Esophagus (tissue), 2 donors: Measurements from ENCODE around the gene XXYLT1. TPM values are rescaled to one million over a fixed set of nuclear protein-coding genes. Genes with fewer than 3 reads are reported as not detected.

ENCODE experiments used
- H3K27ac ChIP-seq, 2 donors: one replicate each; pipeline ENCODE4 v1.5.1; 2013; ENCODE audit warnings: low read depth in 2 of 2, mild to moderate bottlenecking in 2 of 2, inconsistent platforms in 1 of 2, low read length in 1 of 2, moderate library complexity in 1 of 2
- H3K27me3 ChIP-seq, 2 donors: one replicate each; pipeline ENCODE4 v1.6.1; 2013; ENCODE audit warnings: low read length in 2 of 2, control low read depth in 1 of 2, mild to moderate bottlenecking in 1 of 2; ENCODE audit not compliant: insufficient read depth in 2 of 2, control insufficient read depth in 1 of 2
- H3K36me3 ChIP-seq, 2 donors: one replicate each; pipeline ENCODE4 v1.6.1; 2013; ENCODE audit warnings: low read length in 1 of 2; ENCODE audit not compliant: control insufficient read depth in 2 of 2, insufficient read depth in 2 of 2
- H3K4me1 ChIP-seq, 2 donors: one replicate each; pipeline ENCODE4 v1.6.1; 2013; ENCODE audit warnings: low read length in 1 of 2; ENCODE audit not compliant: control insufficient read depth in 2 of 2, insufficient read depth in 2 of 2
- H3K4me3 ChIP-seq, 2 donors: one replicate each; pipeline ENCODE4 v1.5.1; 2013; ENCODE audit warnings: low read length in 2 of 2, mild to moderate bottlenecking in 2 of 2, low read depth in 1 of 2, moderate library complexity in 1 of 2
- H3K9me3 ChIP-seq, 2 donors: one replicate each; pipeline ENCODE4 v1.6.1; 2013; ENCODE audit warnings: mild to moderate bottlenecking in 2 of 2, low read depth in 1 of 2, low read length in 1 of 2, moderate library complexity in 1 of 2; ENCODE audit not compliant: control insufficient read depth in 2 of 2, insufficient read depth in 1 of 2
- WGBS, 2 donors: extraction: QIAGEN DNeasy Blood & Tissue Kit; methylation state at CpG; one replicate each; pipeline ENCODE4 v1.1.7; 2013; 5-methylcytosine and 5-hydroxymethylcytosine counted together
- polyA plus RNA-seq, 2 donors: library from polyadenylated mRNA; stranded (reverse); fragments of 200-250 nt; gene quantifications; one replicate each; pipeline ENCODE4 v1.2.3, GENCODE V29; 2013
- donor health status: healthy with polysubstance abuse.
- donor health status: Bipolar disorder and iron deficiency.

Gene XXYLT1
- polyA plus RNA-seq, 2 donors: 10.2 to 10.4 TPM

DNA sequence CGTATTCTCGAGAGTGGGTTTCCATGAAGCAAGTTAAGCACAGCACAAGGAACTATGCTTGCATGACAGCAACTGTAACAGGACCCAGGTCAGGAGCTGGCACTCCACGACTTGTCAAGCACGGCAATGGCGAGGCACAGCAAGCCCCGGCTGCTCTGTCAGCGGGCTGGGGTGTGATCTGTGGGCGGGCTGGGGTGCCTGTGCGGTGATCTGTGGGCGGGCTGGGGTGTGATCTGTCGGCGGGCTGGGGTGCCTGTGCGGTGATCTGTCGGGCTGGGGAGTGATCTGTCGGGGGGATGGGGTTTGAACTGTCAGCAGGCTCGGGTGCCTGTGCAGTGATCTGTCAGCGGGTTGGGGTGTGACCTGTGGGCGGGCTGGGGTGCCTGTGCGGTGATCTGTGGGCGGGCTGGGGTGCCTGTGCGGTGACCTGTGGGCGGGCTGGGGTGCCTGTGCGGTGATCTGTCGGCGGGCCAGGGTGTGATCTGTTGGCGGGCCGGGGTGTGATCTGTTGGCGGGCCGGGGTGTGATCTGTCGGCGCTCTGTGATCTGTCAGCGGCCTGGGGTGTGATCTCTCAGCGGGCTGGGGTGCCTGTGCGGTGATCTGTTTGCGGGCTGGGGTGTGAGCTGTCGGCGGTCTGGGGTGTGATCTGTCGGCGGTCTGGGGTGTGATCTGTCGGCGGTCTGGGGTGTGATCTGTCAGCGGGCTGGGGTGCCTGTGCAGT lies 205.7 kb downstream of the XXYLT1 start:
- WGBS, 2 donors: 93 to 96% methylated on average over 42 of the region's 42 CpGs
- no peak overlapping the region for H3K27ac ChIP-seq
- peaks cover 3 to 7% of the 10 kb centered on the region in 2 donors for H3K4me1 ChIP-seq
- no peak overlapping the region for H3K4me3 ChIP-seq
- peaks cover 5 to 6% of the 10 kb centered on the region in 2 donors for H3K36me3 ChIP-seq
- H3K9me3 ChIP-seq: no peaks in the 10 kb centered on the region
- H3K27me3 ChIP-seq: no peaks in the 10 kb centered on the region

DNA sequence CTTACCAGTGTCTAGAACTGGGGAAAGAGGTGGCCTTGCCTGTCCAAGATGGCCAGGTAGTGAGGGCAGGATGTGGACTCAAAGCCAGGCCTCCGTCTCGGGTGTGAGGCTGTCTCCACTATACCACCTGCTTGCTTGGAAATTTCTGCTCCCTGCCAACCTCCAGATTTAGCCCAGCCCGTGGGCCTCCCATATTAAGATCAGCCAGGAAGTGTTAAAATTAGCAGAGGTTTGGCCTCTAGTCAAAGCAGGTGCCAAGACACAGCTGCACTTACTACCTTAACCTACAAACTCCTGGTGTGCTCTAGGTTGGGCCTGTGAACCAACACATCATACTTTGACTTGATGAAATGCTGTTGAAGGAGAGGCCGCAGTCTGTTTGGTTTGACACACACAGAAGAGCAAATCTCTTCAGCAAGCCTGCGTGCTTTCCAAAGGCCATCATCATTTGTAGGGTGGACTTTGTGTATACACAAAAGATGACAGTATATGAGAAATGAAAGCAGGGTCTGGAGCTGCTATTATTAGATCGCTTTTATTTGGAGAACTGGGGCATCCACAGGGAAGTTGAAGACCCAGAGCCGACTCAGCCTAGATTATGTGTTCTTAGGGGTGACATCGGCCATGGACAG lies 206.5 kb downstream of the XXYLT1 start:
- no peak overlapping the region for H3K27ac ChIP-seq
- no peaks in the 10 kb centered on the region for H3K27me3 ChIP-seq
- 52 to 56% methylated on average over 8 of the region's 8 CpGs for WGBS, 2 donors
- H3K9me3 ChIP-seq: no peaks in the 10 kb centered on the region
- peaks cover 3 to 7% of the 10 kb centered on the region in 2 donors for H3K4me1 ChIP-seq
- H3K4me3 ChIP-seq: no peak overlapping the region
- peaks cover 2 to 5% of the 10 kb centered on the region in 2 donors for H3K36me3 ChIP-seq

- no peak overlapping the region for H3K27ac ChIP-seq
- no peak overlapping the region for H3K4me3 ChIP-seq
- WGBS, 2 donors: 72 to 80% methylated on average over 9 of the region's 9 CpGs
Observed at GRCh38 chr3:195063581-195064193, 207.3 kb downstream of the XXYLT1 start.

GRCh38 chr3:195062866-195063540 lies 208.0 kb downstream of the XXYLT1 start:
- peaks cover 3 to 7% of the 10 kb centered on the region in 2 donors for H3K4me1 ChIP-seq
- WGBS, 2 donors: 89 to 91% methylated on average over 20 of the region's 20 CpGs
- H3K27ac ChIP-seq: no peak overlapping the region
- H3K4me3 ChIP-seq: no peak overlapping the region
- no peaks in the 10 kb centered on the region for H3K36me3 ChIP-seq
- H3K9me3 ChIP-seq: no peaks in the 10 kb centered on the region
- H3K27me3 ChIP-seq: no peaks in the 10 kb centered on the region

More at GRCh38 chr3:195063581-195064193, 207.3 kb downstream of the XXYLT1 start:
- peaks cover 3 to 7% of the 10 kb centered on the region in 2 donors for H3K4me1 ChIP-seq
- H3K9me3 ChIP-seq: no peaks in the 10 kb centered on the region
- no peaks in the 10 kb centered on the region for H3K36me3 ChIP-seq
- H3K27me3 ChIP-seq: no peaks in the 10 kb centered on the region

GRCh38 chr3:195061756-195062655 lies 209.0 kb downstream of the XXYLT1 start:
- H3K4me1 ChIP-seq: peaks cover 3 to 7% of the 10 kb centered on the region in 2 donors
- WGBS, 2 donors: 90 to 93% methylated on average over 36 of the region's 36 CpGs
- no peaks in the 10 kb centered on the region for H3K27me3 ChIP-seq
- no peaks in the 10 kb centered on the region for H3K36me3 ChIP-seq
- H3K9me3 ChIP-seq: no peaks in the 10 kb centered on the region
- no peak overlapping the region for H3K4me3 ChIP-seq
- no peak overlapping the region for H3K27ac ChIP-seq

DNA sequence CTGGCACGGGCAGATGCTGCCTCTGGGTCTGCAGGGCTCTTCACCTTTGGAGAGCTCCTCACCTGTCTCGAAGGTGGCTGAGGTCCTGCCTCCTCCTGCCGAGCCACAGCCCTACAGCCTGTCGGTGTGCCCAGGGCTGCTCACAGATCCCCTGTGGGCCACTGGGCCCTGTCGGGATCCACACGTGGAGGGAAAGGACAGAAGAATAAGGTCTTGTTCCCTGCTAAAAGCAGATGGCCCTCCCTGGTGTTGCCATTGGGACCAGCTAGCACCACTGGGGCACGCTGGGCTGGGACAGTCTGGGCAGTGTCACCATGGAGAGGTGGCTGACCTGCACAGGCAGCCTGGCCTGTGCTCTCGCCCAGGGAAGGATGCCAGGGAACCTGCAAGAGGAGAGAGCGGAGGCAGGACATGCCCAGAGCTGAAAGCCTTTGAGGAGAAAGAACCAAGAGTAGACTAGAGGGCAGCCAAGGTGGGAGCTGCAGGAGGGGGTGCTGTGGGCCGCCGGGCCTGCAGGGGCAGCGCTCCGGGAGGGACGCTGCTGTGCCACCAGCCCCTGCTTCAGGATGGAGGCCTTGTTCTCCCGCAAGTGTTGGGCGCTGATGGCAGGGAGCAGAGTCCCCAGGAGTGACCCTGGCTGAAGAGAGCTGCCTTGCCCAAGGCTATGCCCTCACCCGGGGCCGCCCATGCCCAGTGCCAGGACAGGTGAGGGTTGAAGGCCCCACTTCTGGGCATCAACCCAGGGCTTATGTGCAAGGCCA lies 210.2 kb downstream of the XXYLT1 start:
- Histone ChIP-seq H3K36me3 (no peaks in the 10 kb centered on the region), H3K9me3 (no peaks in the 10 kb centered on the region), H3K4me3 (no peak overlapping the region), H3K27me3 (no peaks in the 10 kb centered on the region), H3K27ac (no peak overlapping the region), H3K4me1 (peaks cover 3 to 7% of the 10 kb centered on the region in 2 donors)
- 91 to 94% methylated on average over 16 to 18 of the region's 18 CpGs for WGBS, 2 donors

DNA sequence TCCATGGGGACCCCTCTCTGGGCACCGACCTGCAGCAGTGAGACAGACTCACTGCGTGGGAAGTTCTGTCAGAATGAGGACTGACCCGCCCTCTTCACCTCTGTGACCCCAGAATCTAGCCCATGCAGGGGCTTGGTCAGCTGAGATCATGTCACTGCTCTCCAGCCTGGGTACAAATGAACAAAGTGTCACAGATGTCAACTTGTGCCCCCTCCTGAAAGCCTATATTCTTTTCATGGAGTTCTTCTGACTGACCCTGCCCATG lies 210.8 kb downstream of the XXYLT1 start:
- Histone ChIP-seq H3K9me3 (no peaks in the 10 kb centered on the region), H3K4me1 (peaks cover 3 to 7% of the 10 kb centered on the region in 2 donors), H3K27ac (no peak overlapping the region), H3K27me3 (no peaks in the 10 kb centered on the region), H3K36me3 (no peaks in the 10 kb centered on the region), H3K4me3 (no peak overlapping the region)
- 88 to 94% methylated on average over 3 of the region's 3 CpGs for WGBS, 2 donors

DNA sequence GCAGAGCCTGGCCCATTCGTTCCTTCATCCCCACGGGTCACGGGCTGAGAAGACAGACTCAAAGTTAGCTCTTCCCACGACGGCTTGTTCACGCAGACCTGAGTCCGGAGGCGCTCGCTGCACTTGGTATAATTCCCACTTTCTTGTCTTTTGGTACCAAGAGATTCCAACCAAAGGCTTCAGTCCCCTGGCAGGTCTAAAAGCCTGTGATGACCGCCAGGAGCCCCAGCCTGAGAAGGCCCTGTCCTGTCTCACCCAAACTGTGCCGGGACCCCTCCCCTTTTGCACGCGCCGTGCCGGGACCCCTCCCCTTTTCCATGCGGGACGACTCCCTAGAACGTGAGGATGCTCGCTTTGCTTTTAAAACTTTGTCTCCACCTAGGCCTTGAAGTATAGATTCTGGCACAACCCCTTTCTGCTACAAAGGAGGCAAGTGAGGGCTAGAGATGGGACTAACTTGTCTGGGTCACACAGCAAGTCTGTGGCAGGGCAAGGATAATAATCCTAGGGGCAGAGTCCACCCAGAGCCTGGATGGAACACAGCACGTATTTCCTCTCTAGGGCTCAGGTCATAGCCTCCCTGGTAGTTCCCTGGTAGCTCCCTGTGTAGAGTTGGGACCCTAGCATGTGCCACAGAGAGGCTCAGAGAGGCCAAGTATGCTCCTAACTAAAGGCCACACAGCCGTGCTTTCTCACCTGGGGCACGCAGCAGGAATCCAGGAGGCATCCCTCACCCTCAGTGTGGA lies 211.3 kb downstream of the XXYLT1 start:
- H3K36me3 ChIP-seq: no peaks in the 10 kb centered on the region
- WGBS, 2 donors: 81 to 88% methylated on average over 22 of the region's 22 CpGs

More for the DNA sequence above, 211.3 kb downstream of the XXYLT1 start:
- Histone ChIP-seq H3K27ac (no peak overlapping the region), H3K4me3 (no peak overlapping the region), H3K4me1 (peaks cover 3 to 7% of the 10 kb centered on the region in 2 donors), H3K9me3 (no peaks in the 10 kb centered on the region), H3K27me3 (no peaks in the 10 kb centered on the region)
